Activated naive CD4-positive, alpha-beta T cell treated with anti-CD3 and anti-CD28 coated beads, Interleukin-2, amount 50 U/mL, for 72 hours (primary cell): ENCODE data around the gene PCK2. TPM values are rescaled to one million over a fixed set of nuclear protein-coding genes. Genes with fewer than 3 reads are reported as not detected.
A peak's percentile ranks its signal among the peaks of the same experiment; 100 is the strongest.

Source experiments
- ATAC-seq, 2 donors: fragments of 150-1000 bp; cut with Tn5 transposase; 2 replicates each; pipeline ENCODE4 v1.10.0; 2021; ENCODE audit warnings: mild to moderate bottlenecking in 2 of 2, moderate library complexity in 2 of 2
- DNase-seq, 2 donors: peaks; one replicate each; pipeline ENCODE4 v3.0.0; 2021 to 2022; ENCODE audit warnings: low spot score in 2 of 2
- H3K27ac Mint-ChIP-seq, 2 donors: one replicate each; pipeline ENCODE4 v1.8.0; 2022; ENCODE audit warnings: mild to moderate bottlenecking in 2 of 2, mixed read lengths in 2 of 2
- H3K36me3 Mint-ChIP-seq, 2 donors: one replicate each; pipeline ENCODE4 v1.8.0; 2022; ENCODE audit warnings: mixed read lengths in 2 of 2
- H3K9me3 Mint-ChIP-seq, 2 donors: one replicate each; pipeline ENCODE4 v1.8.0; 2022; ENCODE audit warnings: mixed read lengths in 2 of 2
- total RNA-seq, 2 donors: library from RNA; stranded (reverse); gene quantifications; one replicate each; pipeline ENCODE4 v1.2.3, GENCODE V29; 2022

PCK2 gene
- total RNA-seq, 2 donors from 2014 or later, result 40.9 to 89.2 TPM

GRCh38 chr14:24071144-24071697 is 22.9 kb upstream of the PCK2 start, which contains the start of gene CPNE6:
Gene CPNE6, plus strand, starts transcription at chr14:24071562. Its CDS starts 1,375 bp downstream, at chr14:24072937.
- H3K9me3 Mint-ChIP-seq, result no peaks in the 10 kb centered on the region
- ATAC-seq, result peak; percentile 85 to 96
- peak in 1 of 2 donors; percentile 42 for DNase-seq
- no peaks in the 10 kb centered on the region for H3K36me3 Mint-ChIP-seq
- peak within 1 kb of the TSS; percentile 40 to 84 for H3K27ac Mint-ChIP-seq

- no peak overlapping the region for H3K27ac Mint-ChIP-seq
- no peaks in the 10 kb centered on the region for H3K9me3 Mint-ChIP-seq
- DNase-seq, result no peak
- H3K36me3 Mint-ChIP-seq, result no peaks in the 10 kb centered on the region
- no peak for ATAC-seq
These were observed 22.2 kb upstream of the PCK2 start for GRCh38 chr14:24071836-24072430.

GRCh38 chr14:24072436-24072835 is 21.7 kb upstream of the PCK2 start:
- H3K27ac Mint-ChIP-seq, result no peak overlapping the region
- H3K36me3 Mint-ChIP-seq, result no peaks in the 10 kb centered on the region
- ATAC-seq (no peak), DNase-seq (no peak)
- no peaks in the 10 kb centered on the region for H3K9me3 Mint-ChIP-seq

GRCh38 chr14:24072881-24073877 is 20.9 kb upstream of the PCK2 start:
- Mint-ChIP-seq H3K9me3 (no peaks in the 10 kb centered on the region), H3K27ac (no peak overlapping the region), H3K36me3 (no peaks in the 10 kb centered on the region)
- DNase-seq, result no peak
- no peak for ATAC-seq

GRCh38 chr14:24074625-24075484 is 19.3 kb upstream of the PCK2 start:
- DNase-seq (no peak), ATAC-seq (no peak)
- Mint-ChIP-seq H3K9me3 (no peaks in the 10 kb centered on the region), H3K27ac (no peak overlapping the region), H3K36me3 (no peaks in the 10 kb centered on the region)

- Mint-ChIP-seq H3K9me3 (no peaks in the 10 kb centered on the region), H3K27ac (peak overlapping the region in 1 of 2 donors; percentile 77), H3K36me3 (no peaks in the 10 kb centered on the region)
- no peak for DNase-seq
- no peak for ATAC-seq
These were observed 18.4 kb upstream of the PCK2 start for GRCh38 chr14:24075485-24076301.

- no peaks in the 10 kb centered on the region for H3K9me3 Mint-ChIP-seq
- H3K27ac Mint-ChIP-seq, result peak overlapping the region in 1 of 2 donors; percentile 77
- no peak for DNase-seq
- no peaks in the 10 kb centered on the region for H3K36me3 Mint-ChIP-seq
- ATAC-seq, result no peak
These were observed 17.9 kb upstream of the PCK2 start for GRCh38 chr14:24076302-24076601.

GRCh38 chr14:24077086-24077485 is 17.0 kb upstream of the PCK2 start:
- ATAC-seq (no peak), DNase-seq (no peak)
- Mint-ChIP-seq H3K36me3 (no peaks in the 10 kb centered on the region), H3K9me3 (no peaks in the 10 kb centered on the region), H3K27ac (peak overlapping the region in 1 of 2 donors; percentile 70)

GRCh38 chr14:24078146-24078545 is 16.0 kb upstream of the PCK2 start:
- Mint-ChIP-seq H3K36me3 (no peaks in the 10 kb centered on the region), H3K9me3 (no peaks in the 10 kb centered on the region), H3K27ac (no peak overlapping the region)
- no peak for DNase-seq
- ATAC-seq, result no peak

- DNase-seq (no peak), ATAC-seq (no peak)
- Mint-ChIP-seq H3K9me3 (no peaks in the 10 kb centered on the region), H3K27ac (peak overlapping the region in 1 of 2 donors; percentile 56), H3K36me3 (no peaks in the 10 kb centered on the region)
These were observed 14.5 kb upstream of the PCK2 start for GRCh38 chr14:24079491-24080141.

- Mint-ChIP-seq H3K36me3 (no peaks in the 10 kb centered on the region), H3K9me3 (no peaks in the 10 kb centered on the region), H3K27ac (no peak overlapping the region)
- no peak for ATAC-seq
- DNase-seq, result no peak
These were observed 14.0 kb upstream of the PCK2 start for GRCh38 chr14:24080142-24080530.

GRCh38 chr14:24080888-24081738 is 13.0 kb upstream of the PCK2 start:
- DNase-seq (peak in 1 of 2 donors; percentile 70), ATAC-seq (peak; percentile 88 to 95)
- Mint-ChIP-seq H3K9me3 (no peaks in the 10 kb centered on the region), H3K27ac (peak overlapping the region in 1 of 2 donors; percentile 32), H3K36me3 (no peaks in the 10 kb centered on the region)

- no peak for ATAC-seq
- Mint-ChIP-seq H3K27ac (peak overlapping the region; percentile 32 to 74), H3K9me3 (no peaks in the 10 kb centered on the region), H3K36me3 (no peaks in the 10 kb centered on the region)
- no peak for DNase-seq
These were observed 12.3 kb upstream of the PCK2 start for GRCh38 chr14:24081739-24082211.

GRCh38 chr14:24082411-24083080 is 11.6 kb upstream of the PCK2 start:
- DNase-seq, result no peak
- Mint-ChIP-seq H3K27ac (peak overlapping the region in 1 of 2 donors; percentile 32), H3K36me3 (no peaks in the 10 kb centered on the region), H3K9me3 (no peaks in the 10 kb centered on the region)
- no peak for ATAC-seq
